H9 (cell line): ENCODE results near the gene DDI1. TPM values are rescaled to one million over a fixed set of nuclear protein-coding genes. Genes with fewer than 3 reads are reported as not detected.
A peak's percentile ranks its signal among the peaks of the same experiment; 100 is the strongest.

Experiments used
- DNase-seq: peaks from one replicate; pipeline ENCODE4 v3.0.0-alpha.2; 2017
- H2AFZ ChIP-seq: one replicate; pipeline ENCODE4 v1.6.1; 2013; ENCODE audit warnings: mild to moderate bottlenecking, low read length, control low read depth, moderate library complexity
- H2AK5ac ChIP-seq: 2 replicates; pipeline ENCODE4 v1.6.1; 2013; ENCODE audit warnings: low read length, control low read depth, mixed read lengths; ENCODE audit not compliant: insufficient read length
- H2BK120ac ChIP-seq: one replicate; pipeline ENCODE4 v1.6.1; 2013; ENCODE audit warnings: low read depth, mild to moderate bottlenecking, low read length, control low read depth, inconsistent platforms; ENCODE audit not compliant: poor library complexity, severe bottlenecking
- H2BK12ac ChIP-seq: 2 replicates; pipeline ENCODE4 v1.6.1; 2013; ENCODE audit warnings: low read length, control low read depth, mixed read lengths, low read depth; ENCODE audit not compliant: insufficient read length
- H2BK15ac ChIP-seq: 2 replicates; pipeline ENCODE4 v1.6.1; 2013; ENCODE audit warnings: low read depth, low read length, control low read depth
- H2BK20ac ChIP-seq: one replicate; pipeline ENCODE4 v1.6.1; 2013; ENCODE audit warnings: low read depth, mild to moderate bottlenecking, low read length, control low read depth, inconsistent platforms; ENCODE audit not compliant: poor library complexity, severe bottlenecking
- H2BK5ac ChIP-seq: 2 replicates; pipeline ENCODE4 v1.6.1; 2013; ENCODE audit warnings: low read length, control low read depth, mixed read lengths; ENCODE audit not compliant: insufficient read length
- H3K14ac ChIP-seq: 2 replicates; pipeline ENCODE4 v1.6.1; 2013; ENCODE audit warnings: low read length, control low read depth; ENCODE audit not compliant: insufficient read depth
- H3K18ac ChIP-seq: 2 replicates; pipeline ENCODE4 v1.6.1; 2013; ENCODE audit warnings: low read depth, mild to moderate bottlenecking, mixed read lengths, low read length, control low read depth; ENCODE audit not compliant: insufficient read length
- H3K23ac ChIP-seq: 2 replicates; pipeline ENCODE4 v1.6.1; 2013; ENCODE audit warnings: low read length, control low read depth, mixed read lengths, low read depth; ENCODE audit not compliant: insufficient read length
- H3K23me2 ChIP-seq: 2 replicates; pipeline ENCODE4 v1.6.1; 2013; ENCODE audit warnings: low read depth, mild to moderate bottlenecking, mixed read lengths, low read length, control low read depth; ENCODE audit not compliant: insufficient read length, poor library complexity, severe bottlenecking
- H3K27ac ChIP-seq: 2 replicates; pipeline ENCODE4 v1.5.1; 2013; ENCODE audit warnings: low read length, control low read depth, mixed read lengths, low read depth; ENCODE audit not compliant: insufficient read length
- H3K27me3 ChIP-seq: 2 replicates; pipeline ENCODE4 v1.6.1; 2013; ENCODE audit warnings: low read length, control low read depth, inconsistent platforms; ENCODE audit not compliant: insufficient read depth
- H3K4ac ChIP-seq: 2 replicates; pipeline ENCODE4 v1.6.1; 2013; ENCODE audit warnings: low read depth, mild to moderate bottlenecking, control low read depth, inconsistent platforms, low read length, moderate library complexity
- H3K4me1 ChIP-seq: 2 replicates; pipeline ENCODE4 v1.6.1; 2013; ENCODE audit warnings: low read length, control low read depth, inconsistent platforms; ENCODE audit not compliant: insufficient read depth
- H3K4me2 ChIP-seq: 2 replicates; pipeline ENCODE4 v1.6.1; 2013; ENCODE audit warnings: low read length, control low read depth, mixed read lengths; ENCODE audit not compliant: insufficient read length, insufficient read depth
- H3K56ac ChIP-seq: 2 replicates; pipeline ENCODE4 v1.6.1; 2013; ENCODE audit warnings: low read depth, mild to moderate bottlenecking, mixed read lengths, low read length, control low read depth; ENCODE audit not compliant: insufficient read length
- H3K79me1 ChIP-seq: 2 replicates; pipeline ENCODE4 v1.6.1; 2013; ENCODE audit warnings: low read depth, mild to moderate bottlenecking, moderate library complexity, low read length, control low read depth, inconsistent platforms; ENCODE audit not compliant: insufficient read depth, poor library complexity, severe bottlenecking
- H3K79me2 ChIP-seq: 2 replicates; pipeline ENCODE4 v1.6.1; 2013; ENCODE audit warnings: low read length, control low read depth, inconsistent platforms; ENCODE audit not compliant: insufficient read depth
- H3K9ac ChIP-seq: 2 replicates; pipeline ENCODE4 v1.6.1; 2013; ENCODE audit warnings: low read length, control low read depth, mixed read lengths; ENCODE audit not compliant: insufficient read length; ENCODE audit errors: extremely low read depth
- H3K9me3 ChIP-seq: one replicate; pipeline ENCODE4 v1.6.1; 2013; ENCODE audit warnings: low read depth, low read length, inconsistent platforms; ENCODE audit not compliant: control insufficient read depth
- H3T11ph ChIP-seq: one replicate; pipeline ENCODE4 v1.6.1; 2013; ENCODE audit warnings: mild to moderate bottlenecking, low read length, control low read depth, inconsistent platforms
- H4K20me1 ChIP-seq: one replicate; pipeline ENCODE4 v1.6.1; 2013; ENCODE audit not compliant: control insufficient read depth, insufficient read length, insufficient read depth
- H4K5ac ChIP-seq: 2 replicates; pipeline ENCODE4 v1.6.1; 2013; ENCODE audit warnings: low read depth, mild to moderate bottlenecking, mixed read lengths, low read length, control low read depth; ENCODE audit not compliant: insufficient read length
- H4K8ac ChIP-seq: replicated peaks from 2 replicates; pipeline ENCODE4 v1.6.1; 2013; ENCODE audit warnings: low read length, control low read depth, mixed read lengths, low read depth; ENCODE audit not compliant: insufficient read length
- H4K91ac ChIP-seq: 2 replicates; pipeline ENCODE4 v1.6.1; 2013; ENCODE audit warnings: low read depth, mild to moderate bottlenecking, moderate library complexity, mixed read lengths, low read length, control low read depth; ENCODE audit not compliant: insufficient read length
- H3K27ac Mint-ChIP-seq, 3 experiments: 2 replicates in 2 of 3; 3 replicates in 1 of 3; pipeline ENCODE4 v1.8.0; 2020 to 2021; ENCODE audit warnings: mixed read lengths in 3 of 3, mild to moderate bottlenecking in 1 of 3, moderate library complexity in 1 of 3
- H3K27me3 Mint-ChIP-seq: 2 replicates; pipeline ENCODE4 v1.8.0; 2021; ENCODE audit warnings: low read depth, mild to moderate bottlenecking, moderate library complexity, mixed read lengths
- H3K36me3 Mint-ChIP-seq, 3 experiments: 2 replicates in 2 of 3; 3 replicates in 1 of 3; pipeline ENCODE4 v1.8.0; 2020 to 2021; ENCODE audit warnings: low read depth in 3 of 3, mixed read lengths in 3 of 3; ENCODE audit not compliant: insufficient read depth in 1 of 3
- H3K4me1 Mint-ChIP-seq, 2 experiments: 2 replicates each; pipeline ENCODE4 v1.8.0; 2020; ENCODE audit warnings: mixed read lengths in 2 of 2
- H3K4me3 Mint-ChIP-seq, 2 experiments: 2 replicates in 1 of 2; 3 replicates in 1 of 2; pipeline ENCODE4 v1.8.0; 2020 to 2021; ENCODE audit warnings: mild to moderate bottlenecking in 2 of 2, mixed read lengths in 2 of 2, moderate library complexity in 1 of 2
- H3K9me3 Mint-ChIP-seq, 2 experiments: 2 replicates in 1 of 2; 3 replicates in 1 of 2; pipeline ENCODE4 v1.8.0; 2020; ENCODE audit warnings: mild to moderate bottlenecking in 2 of 2, mixed read lengths in 2 of 2, moderate library complexity in 1 of 2
- WGBS: extraction: QIAGEN DNeasy Blood & Tissue Kit; methylation state at CpG from one replicate; pipeline ENCODE4 v1.1.7; 2013; ENCODE audit warnings: missing lambda C conversion rate, low lambda C conversion rate, mixed read lengths; ENCODE audit not compliant: insufficient read length; ENCODE audit errors: extremely low coverage; 5-methylcytosine and 5-hydroxymethylcytosine counted together
- total RNA-seq: library from RNA; stranded (reverse); gene quantifications from 2 replicates; pipeline ENCODE4 v1.2.1, GENCODE V29; 2021
- TF ChIP-seq, protein P1 (sequence below): fragments of 200-600 bp; sonication (generic); conservative IDR thresholded peaks from 3 replicates; pipeline ENCODE4 v1.8.0; 2021; ENCODE audit warnings: antibody characterized with exemption, mild to moderate bottlenecking

The DDI1 gene
- total RNA-seq, 1 experiment from 2014 or later = not detected

DNA sequence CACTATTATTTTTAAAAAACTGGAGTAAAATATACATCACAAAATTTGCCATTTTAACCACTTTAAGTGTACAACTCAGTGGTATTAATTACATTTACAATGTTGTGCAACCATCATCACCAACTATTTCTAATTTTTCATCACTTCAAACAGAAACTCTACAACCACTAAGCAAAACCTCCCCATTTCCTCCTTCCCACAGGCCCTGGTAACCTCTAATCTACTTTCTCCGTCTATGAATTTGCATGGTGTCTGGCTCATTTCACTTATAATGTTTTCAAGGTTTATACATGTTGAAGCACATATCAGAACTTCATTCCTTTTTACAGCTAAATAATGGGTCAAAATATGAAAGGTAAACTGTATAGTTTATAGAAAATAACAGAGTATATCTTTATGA is 24.4 kb downstream of the DDI1 start:
- Mint-ChIP-seq H3K36me3 (peaks cover 0 to 2% (median 0%) of the 10 kb centered on the region in 3 experiments; a peak in 1 of 7 replicates), H3K4me3 (no peak overlapping the region), H3K9me3 (no peaks in the 10 kb centered on the region), H3K4me1 (peaks cover 12% of the 10 kb centered on the region in 2 experiments), H3K27ac (peak overlapping the region in 1 of 3 experiments; percentile 7; a peak in 1 of 7 replicates), H3K27me3 (no peaks in the 10 kb centered on the region)
- no CpG with 5 or more reads among the region's 1 CpG for WGBS
- Histone ChIP-seq H3K18ac (no peak overlapping the region), H2BK20ac (no peak overlapping the region), H2BK12ac (no peak overlapping the region), H3K4me2 (no peak overlapping the region), H2BK5ac (no peak overlapping the region), H2BK15ac (no peak overlapping the region), H3K23me2 (no peaks in the 10 kb centered on the region), H3K4ac (no peak overlapping the region), H2BK120ac (no peak overlapping the region), H3K79me2 (no peaks in the 10 kb centered on the region), H2AFZ (no peak overlapping the region), H4K20me1 (no peaks in the 10 kb centered on the region), H3K56ac (no peak overlapping the region), H3K23ac (no peak overlapping the region), H4K8ac (no peak overlapping the region), H3K9me3 (no peaks in the 10 kb centered on the region), H3K79me1 (no peaks in the 10 kb centered on the region), H3K4me1 (no peaks in the 10 kb centered on the region; the same call in 1 of the 2 replicates), H3K27me3 (no peaks in the 10 kb centered on the region), H3K27ac (no peak overlapping the region), H4K5ac (no peak overlapping the region), H4K91ac (no peak overlapping the region), H3K14ac (no peak overlapping the region), H3T11ph (no peak overlapping the region), H3K9ac (no peak overlapping the region), H2AK5ac (no peak overlapping the region)
- no peak for DNase-seq
- TF ChIP-seq, protein P1, sequence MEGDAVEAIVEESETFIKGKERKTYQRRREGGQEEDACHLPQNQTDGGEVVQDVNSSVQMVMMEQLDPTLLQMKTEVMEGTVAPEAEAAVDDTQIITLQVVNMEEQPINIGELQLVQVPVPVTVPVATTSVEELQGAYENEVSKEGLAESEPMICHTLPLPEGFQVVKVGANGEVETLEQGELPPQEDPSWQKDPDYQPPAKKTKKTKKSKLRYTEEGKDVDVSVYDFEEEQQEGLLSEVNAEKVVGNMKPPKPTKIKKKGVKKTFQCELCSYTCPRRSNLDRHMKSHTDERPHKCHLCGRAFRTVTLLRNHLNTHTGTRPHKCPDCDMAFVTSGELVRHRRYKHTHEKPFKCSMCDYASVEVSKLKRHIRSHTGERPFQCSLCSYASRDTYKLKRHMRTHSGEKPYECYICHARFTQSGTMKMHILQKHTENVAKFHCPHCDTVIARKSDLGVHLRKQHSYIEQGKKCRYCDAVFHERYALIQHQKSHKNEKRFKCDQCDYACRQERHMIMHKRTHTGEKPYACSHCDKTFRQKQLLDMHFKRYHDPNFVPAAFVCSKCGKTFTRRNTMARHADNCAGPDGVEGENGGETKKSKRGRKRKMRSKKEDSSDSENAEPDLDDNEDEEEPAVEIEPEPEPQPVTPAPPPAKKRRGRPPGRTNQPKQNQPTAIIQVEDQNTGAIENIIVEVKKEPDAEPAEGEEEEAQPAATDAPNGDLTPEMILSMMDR = no peak
